ENCODE measurements around the gene RPL29.
"Not testable (repeated sequence)": the region's sequence is repeated elsewhere in the genome, so short reads cannot be mapped to it uniquely, and the experiment has no call there.

The RPL29 gene

GRCh38 chr3:51995346-51996163 lies at the start of gene RPL29:
TSS of gene RPL29 (minus strand) at chr3:51995895. CDS start at chr3:51995461, 434 bp downstream.
- peak; percentile 91 for DNase-seq (ENCODE audit: low spot score)

- peak; percentile 60 for DNase-seq (ENCODE audit: low spot score)
Measured at GRCh38 chr3:52044869-52045619, 49.3 kb upstream of the RPL29 start.

GRCh38 chr3:52043750-52044149 lies 48.1 kb upstream of the RPL29 start:
- DNase-seq (ENCODE audit: low spot score): peak; percentile 71

GRCh38 chr3:52043039-52043438 lies 47.3 kb upstream of the RPL29 start:
- not testable (repeated sequence) for DNase-seq (ENCODE audit: low spot score)

GRCh38 chr3:52041118-52041731 lies 45.5 kb upstream of the RPL29 start:
- peak; percentile 72 for DNase-seq (ENCODE audit: low spot score)

GRCh38 chr3:52040600-52040999 lies 44.9 kb upstream of the RPL29 start:
- DNase-seq (ENCODE audit: low spot score): no peak

- DNase-seq (ENCODE audit: low spot score): no peak
Measured at GRCh38 chr3:52039846-52040245, 44.2 kb upstream of the RPL29 start.

GRCh38 chr3:52039426-52039825 lies 43.7 kb upstream of the RPL29 start:
- no peak for DNase-seq (ENCODE audit: low spot score)

GRCh38 chr3:52038227-52038626 lies 42.5 kb upstream of the RPL29 start:
- no peak for DNase-seq (ENCODE audit: low spot score)

GRCh38 chr3:52037291-52037690 lies 41.6 kb upstream of the RPL29 start:
- DNase-seq (ENCODE audit: low spot score): no peak

- DNase-seq (ENCODE audit: low spot score): no peak
Measured at GRCh38 chr3:52036829-52037228, 41.1 kb upstream of the RPL29 start.

- DNase-seq (ENCODE audit: low spot score): no peak
Measured at GRCh38 chr3:52036222-52036694, 40.6 kb upstream of the RPL29 start.

- no peak for DNase-seq (ENCODE audit: low spot score)
Measured at GRCh38 chr3:52034651-52035050, 39.0 kb upstream of the RPL29 start.

- no peak for DNase-seq (ENCODE audit: low spot score)
Measured at GRCh38 chr3:52034212-52034611, 38.5 kb upstream of the RPL29 start.

- not testable (repeated sequence) for DNase-seq (ENCODE audit: low spot score)
Measured at GRCh38 chr3:52033748-52034147, 38.1 kb upstream of the RPL29 start.

GRCh38 chr3:52032702-52033408 lies 37.2 kb upstream of the RPL29 start:
- DNase-seq (ENCODE audit: low spot score): peak; percentile 74

- no peak for DNase-seq (ENCODE audit: low spot score)
Measured at GRCh38 chr3:52031896-52032295, 36.2 kb upstream of the RPL29 start.

GRCh38 chr3:52030714-52031310 lies 35.1 kb upstream of the RPL29 start:
- DNase-seq (ENCODE audit: low spot score): peak; percentile 69

GRCh38 chr3:52029535-52029934 lies 33.8 kb upstream of the RPL29 start:
- DNase-seq (ENCODE audit: low spot score): no peak

GRCh38 chr3:52029053-52029452 lies 33.4 kb upstream of the RPL29 start:
- no peak for DNase-seq (ENCODE audit: low spot score)

GRCh38 chr3:52028572-52028971 lies 32.9 kb upstream of the RPL29 start:
- no peak for DNase-seq (ENCODE audit: low spot score)

GRCh38 chr3:52026041-52026440 lies 30.3 kb upstream of the RPL29 start:
- DNase-seq (ENCODE audit: low spot score): peak; percentile 56
